Measurements from ENCODE around the gene CDHR1.

GRCh38 chr10:84188815-84189214, 5.5 kb upstream of the CDHR1 start:
- TF ChIP-seq CTCF (conservative IDR thresholded peaks at IDR 0.05): no peak
- no peak for TF ChIP-seq ZFX (IDR thresholded peaks at IDR 0.05)
